Activated gamma-delta T cell treated with anti-CD3 and anti-CD28 coated beads, Interleukin-2, amount 50 U/mL, for 16 hours (primary cell): Measurements from ENCODE around the gene CNOT1.
A peak's percentile ranks its signal among the peaks of the same experiment; 100 is the strongest.
"Not testable (repeated sequence)": the region's sequence is repeated elsewhere in the genome, so short reads cannot be mapped to it uniquely, and the experiment has no call there.

Experiments used
- DNase-seq: peaks from one replicate; pipeline ENCODE4 v3.0.0-alpha.2; 2020; ENCODE audit warnings: low read depth

The CNOT1 gene

GRCh38 chr16:58629733-58630640 lies at the start of gene CNOT1:
CNOT1 (minus strand) TSS chr16:58629826; CDS start chr16:58599337, 30,489 bp downstream.
- DNase-seq: peak; percentile 95

- no peak for DNase-seq
These were observed 49.1 kb upstream of the CNOT1 start for GRCh38 chr16:58678716-58679115.

GRCh38 chr16:58678269-58678668 lies 48.6 kb upstream of the CNOT1 start:
- DNase-seq: no peak

- DNase-seq: no peak
These were observed 41.4 kb upstream of the CNOT1 start for GRCh38 chr16:58670946-58671583.

DNA sequence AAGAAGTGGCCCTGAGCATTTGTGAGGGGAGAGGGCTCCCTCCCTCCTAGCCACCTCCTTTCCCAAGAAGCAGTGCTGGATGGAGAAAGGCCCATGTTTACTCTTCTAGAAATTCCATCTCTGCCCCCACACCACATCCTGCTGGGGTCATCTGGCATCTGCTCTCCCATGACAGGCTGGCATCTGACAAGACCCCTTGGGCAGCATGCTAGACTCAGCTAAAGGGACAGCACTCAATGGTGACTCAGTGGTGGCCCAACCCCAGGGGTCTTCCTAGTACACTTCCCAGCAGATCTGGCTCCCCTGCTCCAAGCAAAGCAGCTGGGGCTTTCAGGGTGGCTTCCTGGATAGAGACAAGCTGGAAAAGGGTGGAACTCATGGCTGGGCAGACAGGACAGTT lies 40.6 kb upstream of the CNOT1 start:
- no peak for DNase-seq

GRCh38 chr16:58665200-58665599 lies 35.6 kb upstream of the CNOT1 start:
- no peak for DNase-seq

- DNase-seq: no peak
These were observed 31.7 kb upstream of the CNOT1 start for GRCh38 chr16:58661199-58661830.

GRCh38 chr16:58659911-58660310 lies 30.3 kb upstream of the CNOT1 start:
- not testable (repeated sequence) for DNase-seq

GRCh38 chr16:58658796-58659211 lies 29.2 kb upstream of the CNOT1 start:
- no peak for DNase-seq

GRCh38 chr16:58656899-58657298 lies 27.3 kb upstream of the CNOT1 start:
- no peak for DNase-seq

GRCh38 chr16:58655215-58655596 lies 25.6 kb upstream of the CNOT1 start:
- no peak for DNase-seq

DNA sequence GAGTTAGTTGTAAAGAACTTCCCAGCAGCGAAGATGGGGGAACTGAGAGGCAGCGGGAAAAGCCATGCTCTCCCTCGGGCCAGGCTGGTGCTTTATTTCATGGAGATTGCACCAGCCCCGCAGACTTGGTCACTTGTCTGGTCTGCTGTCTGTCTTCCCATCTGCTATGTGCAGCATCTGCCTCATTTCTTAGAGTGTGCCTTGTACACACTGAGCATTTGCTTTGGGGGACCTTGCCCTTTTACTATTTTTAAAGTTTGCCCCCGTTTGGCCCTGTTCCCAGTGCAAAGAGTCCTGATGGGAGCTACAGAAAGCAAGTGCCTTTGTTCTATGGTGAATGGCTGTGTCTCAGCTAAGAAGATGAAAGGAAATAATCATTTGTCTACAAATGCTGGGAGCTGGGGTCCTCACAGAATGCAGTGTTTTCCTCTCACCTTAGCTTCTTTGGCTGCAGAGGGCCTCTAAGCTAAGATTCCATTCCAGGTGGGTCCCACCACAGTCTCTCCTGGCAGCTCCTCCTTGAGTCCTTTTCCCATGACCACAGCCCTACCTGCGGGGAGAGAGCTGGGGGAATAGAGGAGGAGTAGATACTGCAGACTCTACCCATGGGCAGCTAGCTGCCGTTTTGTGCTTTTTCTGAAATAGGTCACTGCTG lies 25.1 kb upstream of the CNOT1 start:
- no peak for DNase-seq

- no peak for DNase-seq
These were observed 23.1 kb upstream of the CNOT1 start for GRCh38 chr16:58652741-58653140.

DNA sequence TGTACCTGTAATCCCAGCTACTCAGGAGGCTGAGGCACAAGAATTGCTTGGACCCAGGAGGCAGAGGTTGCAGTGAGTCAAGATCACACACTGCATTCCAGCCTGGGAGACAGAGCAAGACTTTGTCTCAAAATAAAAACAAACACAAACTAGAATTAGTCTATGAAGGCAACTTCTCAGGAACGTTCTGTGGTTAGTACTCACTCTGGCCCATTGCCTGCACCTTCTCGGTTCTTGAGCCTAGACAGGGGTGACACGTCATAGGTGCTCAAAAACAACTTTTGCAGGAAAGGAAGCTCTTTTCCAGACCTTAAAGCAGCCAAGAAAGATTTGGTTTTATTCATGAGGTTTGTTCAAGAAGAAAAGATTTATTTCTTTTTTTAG lies 22.3 kb upstream of the CNOT1 start:
- no peak for DNase-seq

DNA sequence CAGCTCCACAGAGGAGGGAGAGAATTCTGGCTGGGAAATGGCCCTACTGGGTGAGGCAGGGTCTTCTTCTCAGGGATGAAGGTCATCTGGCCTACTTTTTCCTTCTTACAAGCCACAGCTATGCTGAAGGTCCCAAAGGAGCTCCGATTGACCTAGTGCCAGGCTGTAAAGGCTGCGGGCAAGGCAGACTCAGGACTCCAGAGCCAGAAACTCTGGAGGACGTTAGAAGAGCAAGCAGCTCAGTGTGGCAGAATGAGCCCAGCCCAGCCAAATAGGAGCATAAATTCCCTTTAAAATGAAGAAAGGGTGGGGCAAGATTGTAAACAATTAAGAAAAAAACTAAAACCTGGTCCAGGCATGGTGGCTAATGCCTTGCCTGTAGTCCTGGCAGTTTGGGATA lies 20.1 kb upstream of the CNOT1 start:
- DNase-seq: no peak

- no peak for DNase-seq
These were observed 17.5 kb upstream of the CNOT1 start for GRCh38 chr16:58647107-58647506.

DNA sequence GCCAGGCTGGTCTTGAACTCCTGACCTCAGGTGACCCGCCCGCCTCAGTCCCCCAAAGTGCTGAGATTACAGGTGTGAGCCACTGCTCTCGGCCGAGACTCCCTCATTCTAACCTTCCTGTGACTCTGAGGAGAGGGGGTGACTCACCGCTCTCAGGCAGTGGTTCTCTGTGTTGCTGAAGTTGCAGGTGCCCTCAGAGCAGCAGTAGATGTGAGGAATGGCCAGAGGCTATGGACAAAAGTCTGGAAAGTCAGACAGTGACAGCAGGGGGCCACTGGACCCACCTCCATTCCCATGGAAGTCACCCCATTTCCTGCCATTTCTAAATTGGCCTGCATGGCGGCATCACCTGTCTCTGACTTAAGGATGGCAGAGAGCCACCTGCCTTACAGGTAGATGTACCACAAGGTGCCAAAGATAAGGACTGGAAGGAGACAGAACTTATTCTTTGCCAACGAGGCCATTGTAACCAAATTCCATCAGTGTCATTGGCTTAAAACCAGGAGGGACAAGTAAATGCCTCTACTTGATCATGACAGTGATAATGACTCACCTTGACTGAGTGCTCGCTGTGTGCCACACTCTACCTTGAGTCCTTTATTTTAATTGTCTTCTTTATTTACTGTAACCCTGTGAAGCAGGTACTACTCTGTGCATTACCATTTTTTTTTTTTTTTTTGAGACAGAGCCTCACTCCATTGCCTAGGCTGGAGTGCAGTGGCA lies 15.3 kb upstream of the CNOT1 start:
- DNase-seq: no peak

GRCh38 chr16:58644108-58644507 lies 14.5 kb upstream of the CNOT1 start:
- DNase-seq: no peak

GRCh38 chr16:58640949-58641348 lies 11.3 kb upstream of the CNOT1 start:
- DNase-seq: no peak

DNA sequence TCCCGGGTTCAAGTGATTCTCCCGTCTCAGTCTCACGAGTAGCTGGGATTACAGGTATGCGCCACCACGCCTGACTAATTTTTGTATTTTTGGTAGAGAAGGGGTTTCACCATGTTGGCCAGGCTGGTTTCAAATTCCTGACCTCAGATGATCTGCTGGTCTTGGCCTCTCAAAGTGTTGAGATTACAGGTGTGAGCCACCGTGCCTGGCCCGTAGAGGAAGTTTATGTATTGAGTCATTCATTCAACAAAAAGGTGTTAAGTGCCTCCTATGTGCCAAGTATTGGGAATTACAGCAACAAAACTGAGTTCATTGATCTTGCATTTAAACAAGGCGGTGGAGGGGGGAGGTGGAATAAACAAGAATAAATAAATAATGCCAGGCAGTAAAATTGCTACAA lies 10.2 kb upstream of the CNOT1 start:
- DNase-seq: no peak

DNA sequence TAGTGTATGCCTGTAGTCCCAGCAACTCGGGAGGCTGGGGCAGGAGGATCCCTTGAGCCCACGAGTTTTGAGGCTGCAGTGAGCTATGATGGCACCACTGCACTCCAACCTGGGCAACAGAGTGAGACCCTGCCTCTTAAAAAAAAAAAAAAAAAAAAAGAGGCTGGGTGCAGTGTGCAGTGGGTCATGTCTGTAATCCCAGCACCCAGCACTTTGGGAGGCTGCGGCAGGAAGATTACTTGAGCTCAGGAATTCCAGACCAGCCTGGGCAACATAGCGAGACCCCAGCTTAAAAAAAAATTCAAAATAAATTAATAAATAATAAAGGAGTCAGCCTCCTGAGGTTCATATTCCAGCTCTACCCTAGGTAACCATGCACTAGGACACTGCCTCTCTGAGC lies 9.6 kb upstream of the CNOT1 start:
- no peak for DNase-seq
